H9 (cell line): ENCODE measurements around the gene NCBP3. TPM values are rescaled to one million over a fixed set of nuclear protein-coding genes. Genes with fewer than 3 reads are reported as not detected.

Experiments used
- DNase-seq: peaks from one replicate; pipeline ENCODE4 v3.0.0-alpha.2; 2017
- H2AFZ ChIP-seq: one replicate; pipeline ENCODE4 v1.6.1; 2013; ENCODE audit warnings: mild to moderate bottlenecking, low read length, control low read depth, moderate library complexity
- H2AK5ac ChIP-seq: 2 replicates; pipeline ENCODE4 v1.6.1; 2013; ENCODE audit warnings: low read length, control low read depth, mixed read lengths; ENCODE audit not compliant: insufficient read length
- H2BK120ac ChIP-seq: one replicate; pipeline ENCODE4 v1.6.1; 2013; ENCODE audit warnings: low read depth, mild to moderate bottlenecking, low read length, control low read depth, inconsistent platforms; ENCODE audit not compliant: poor library complexity, severe bottlenecking
- H2BK12ac ChIP-seq: 2 replicates; pipeline ENCODE4 v1.6.1; 2013; ENCODE audit warnings: low read length, control low read depth, mixed read lengths, low read depth; ENCODE audit not compliant: insufficient read length
- H2BK15ac ChIP-seq: 2 replicates; pipeline ENCODE4 v1.6.1; 2013; ENCODE audit warnings: low read depth, low read length, control low read depth
- H2BK20ac ChIP-seq: one replicate; pipeline ENCODE4 v1.6.1; 2013; ENCODE audit warnings: low read depth, mild to moderate bottlenecking, low read length, control low read depth, inconsistent platforms; ENCODE audit not compliant: poor library complexity, severe bottlenecking
- H2BK5ac ChIP-seq: 2 replicates; pipeline ENCODE4 v1.6.1; 2013; ENCODE audit warnings: low read length, control low read depth, mixed read lengths; ENCODE audit not compliant: insufficient read length
- H3K14ac ChIP-seq: 2 replicates; pipeline ENCODE4 v1.6.1; 2013; ENCODE audit warnings: low read length, control low read depth; ENCODE audit not compliant: insufficient read depth
- H3K18ac ChIP-seq: 2 replicates; pipeline ENCODE4 v1.6.1; 2013; ENCODE audit warnings: low read depth, mild to moderate bottlenecking, mixed read lengths, low read length, control low read depth; ENCODE audit not compliant: insufficient read length
- H3K23ac ChIP-seq: 2 replicates; pipeline ENCODE4 v1.6.1; 2013; ENCODE audit warnings: low read length, control low read depth, mixed read lengths, low read depth; ENCODE audit not compliant: insufficient read length
- H3K23me2 ChIP-seq: 2 replicates; pipeline ENCODE4 v1.6.1; 2013; ENCODE audit warnings: low read depth, mild to moderate bottlenecking, mixed read lengths, low read length, control low read depth; ENCODE audit not compliant: insufficient read length, poor library complexity, severe bottlenecking
- H3K27ac ChIP-seq: 2 replicates; pipeline ENCODE4 v1.5.1; 2013; ENCODE audit warnings: low read length, control low read depth, mixed read lengths, low read depth; ENCODE audit not compliant: insufficient read length
- H3K27me3 ChIP-seq: 2 replicates; pipeline ENCODE4 v1.6.1; 2013; ENCODE audit warnings: low read length, control low read depth, inconsistent platforms; ENCODE audit not compliant: insufficient read depth
- H3K4ac ChIP-seq: 2 replicates; pipeline ENCODE4 v1.6.1; 2013; ENCODE audit warnings: low read depth, mild to moderate bottlenecking, control low read depth, inconsistent platforms, low read length, moderate library complexity
- H3K4me1 ChIP-seq: 2 replicates; pipeline ENCODE4 v1.6.1; 2013; ENCODE audit warnings: low read length, control low read depth, inconsistent platforms; ENCODE audit not compliant: insufficient read depth
- H3K4me2 ChIP-seq: 2 replicates; pipeline ENCODE4 v1.6.1; 2013; ENCODE audit warnings: low read length, control low read depth, mixed read lengths; ENCODE audit not compliant: insufficient read length, insufficient read depth
- H3K56ac ChIP-seq: 2 replicates; pipeline ENCODE4 v1.6.1; 2013; ENCODE audit warnings: low read depth, mild to moderate bottlenecking, mixed read lengths, low read length, control low read depth; ENCODE audit not compliant: insufficient read length
- H3K79me1 ChIP-seq: 2 replicates; pipeline ENCODE4 v1.6.1; 2013; ENCODE audit warnings: low read depth, mild to moderate bottlenecking, moderate library complexity, low read length, control low read depth, inconsistent platforms; ENCODE audit not compliant: insufficient read depth, poor library complexity, severe bottlenecking
- H3K79me2 ChIP-seq: 2 replicates; pipeline ENCODE4 v1.6.1; 2013; ENCODE audit warnings: low read length, control low read depth, inconsistent platforms; ENCODE audit not compliant: insufficient read depth
- H3K9ac ChIP-seq: 2 replicates; pipeline ENCODE4 v1.6.1; 2013; ENCODE audit warnings: low read length, control low read depth, mixed read lengths; ENCODE audit not compliant: insufficient read length; ENCODE audit errors: extremely low read depth
- H3K9me3 ChIP-seq: one replicate; pipeline ENCODE4 v1.6.1; 2013; ENCODE audit warnings: low read depth, low read length, inconsistent platforms; ENCODE audit not compliant: control insufficient read depth
- H3T11ph ChIP-seq: one replicate; pipeline ENCODE4 v1.6.1; 2013; ENCODE audit warnings: mild to moderate bottlenecking, low read length, control low read depth, inconsistent platforms
- H4K20me1 ChIP-seq: one replicate; pipeline ENCODE4 v1.6.1; 2013; ENCODE audit not compliant: control insufficient read depth, insufficient read length, insufficient read depth
- H4K5ac ChIP-seq: 2 replicates; pipeline ENCODE4 v1.6.1; 2013; ENCODE audit warnings: low read depth, mild to moderate bottlenecking, mixed read lengths, low read length, control low read depth; ENCODE audit not compliant: insufficient read length
- H4K8ac ChIP-seq: replicated peaks from 2 replicates; pipeline ENCODE4 v1.6.1; 2013; ENCODE audit warnings: low read length, control low read depth, mixed read lengths, low read depth; ENCODE audit not compliant: insufficient read length
- H4K91ac ChIP-seq: 2 replicates; pipeline ENCODE4 v1.6.1; 2013; ENCODE audit warnings: low read depth, mild to moderate bottlenecking, moderate library complexity, mixed read lengths, low read length, control low read depth; ENCODE audit not compliant: insufficient read length
- H3K27ac Mint-ChIP-seq, 3 experiments: 2 replicates in 2 of 3; 3 replicates in 1 of 3; pipeline ENCODE4 v1.8.0; 2020 to 2021; ENCODE audit warnings: mixed read lengths in 3 of 3, mild to moderate bottlenecking in 1 of 3, moderate library complexity in 1 of 3
- H3K27me3 Mint-ChIP-seq: 2 replicates; pipeline ENCODE4 v1.8.0; 2021; ENCODE audit warnings: low read depth, mild to moderate bottlenecking, moderate library complexity, mixed read lengths
- H3K36me3 Mint-ChIP-seq, 3 experiments: 2 replicates in 2 of 3; 3 replicates in 1 of 3; pipeline ENCODE4 v1.8.0; 2020 to 2021; ENCODE audit warnings: low read depth in 3 of 3, mixed read lengths in 3 of 3; ENCODE audit not compliant: insufficient read depth in 1 of 3
- H3K4me1 Mint-ChIP-seq, 2 experiments: 2 replicates each; pipeline ENCODE4 v1.8.0; 2020; ENCODE audit warnings: mixed read lengths in 2 of 2
- H3K4me3 Mint-ChIP-seq, 2 experiments: 2 replicates in 1 of 2; 3 replicates in 1 of 2; pipeline ENCODE4 v1.8.0; 2020 to 2021; ENCODE audit warnings: mild to moderate bottlenecking in 2 of 2, mixed read lengths in 2 of 2, moderate library complexity in 1 of 2
- H3K9me3 Mint-ChIP-seq, 2 experiments: 2 replicates in 1 of 2; 3 replicates in 1 of 2; pipeline ENCODE4 v1.8.0; 2020; ENCODE audit warnings: mild to moderate bottlenecking in 2 of 2, mixed read lengths in 2 of 2, moderate library complexity in 1 of 2
- CTCF ChIP-seq: fragments of 200-600 bp; sonication (generic); conservative IDR thresholded peaks from 3 replicates; pipeline ENCODE4 v1.8.0; 2021; ENCODE audit warnings: antibody characterized with exemption, mild to moderate bottlenecking
- WGBS: extraction: QIAGEN DNeasy Blood & Tissue Kit; methylation state at CpG from one replicate; pipeline ENCODE4 v1.1.7; 2013; ENCODE audit warnings: missing lambda C conversion rate, low lambda C conversion rate, mixed read lengths; ENCODE audit not compliant: insufficient read length; ENCODE audit errors: extremely low coverage; 5-methylcytosine and 5-hydroxymethylcytosine counted together
- total RNA-seq: library from RNA; stranded (reverse); gene quantifications from 2 replicates; pipeline ENCODE4 v1.2.1, GENCODE V29; 2021

Gene NCBP3
- total RNA-seq, 1 experiment from 2014 or later, result 45.7 TPM

- H3K9ac ChIP-seq, result no peak overlapping the region
- H2BK15ac ChIP-seq, result no peak overlapping the region
- no peaks in the 10 kb centered on the region for H3K27me3 Mint-ChIP-seq
- H4K20me1 ChIP-seq, result no peaks in the 10 kb centered on the region
- peak overlapping the region; percentile 48 for H4K5ac ChIP-seq
- H3K9me3 ChIP-seq, result no peaks in the 10 kb centered on the region
- no peaks in the 10 kb centered on the region for H3K36me3 Mint-ChIP-seq
- no peak overlapping the region for H2BK20ac ChIP-seq
- peak overlapping the region; percentile 0 for H3K18ac ChIP-seq
- H3K27ac Mint-ChIP-seq, result peak overlapping the region; percentile 75 to 89 (median 82); a peak in 5 of 7 replicates
- no peak overlapping the region for H3K4me2 ChIP-seq
- no peak overlapping the region for H2BK5ac ChIP-seq
- H4K91ac ChIP-seq, result no peak overlapping the region
- H3K23me2 ChIP-seq, result no peaks in the 10 kb centered on the region
- H3K79me2 ChIP-seq, result no peaks in the 10 kb centered on the region
- H3K23ac ChIP-seq, result peak overlapping the region; percentile 5
- no peak overlapping the region for H2AFZ ChIP-seq
- peak overlapping the region; percentile 32 for H4K8ac ChIP-seq
- no peak overlapping the region for H3K27ac ChIP-seq
- no peak overlapping the region for H3K56ac ChIP-seq
- no peak overlapping the region for H2BK12ac ChIP-seq
- no peak overlapping the region for H3K14ac ChIP-seq
- H3K79me1 ChIP-seq, result no peaks in the 10 kb centered on the region
- H3T11ph ChIP-seq, result no peak overlapping the region
- H3K4me1 ChIP-seq, result no peaks in the 10 kb centered on the region
- no peak for TF ChIP-seq CTCF
- H3K4me3 Mint-ChIP-seq, result no peak overlapping the region
- peaks cover 10 to 24% of the 10 kb centered on the region in 2 experiments for H3K4me1 Mint-ChIP-seq
- WGBS, result no CpG with 5 or more reads among the region's 31 CpGs
- no peaks in the 10 kb centered on the region for H3K27me3 ChIP-seq
- H2BK120ac ChIP-seq, result no peak overlapping the region
- H2AK5ac ChIP-seq, result no peak overlapping the region
- H3K9me3 Mint-ChIP-seq, result no peaks in the 10 kb centered on the region; a peak in 1 of 5 replicates
- DNase-seq, result no peak
- no peak overlapping the region for H3K4ac ChIP-seq
Observed at GRCh38 chr17:3795390-3796102, 50.5 kb downstream of the NCBP3 start.
